K562 (cell line): Measurements from ENCODE around the gene SKAP2. TPM values are rescaled to one million over a fixed set of nuclear protein-coding genes. Genes with fewer than 3 reads are reported as not detected.

Experiments used
- ATAC-seq: fragments of 200-7000 bp; cut with Tn5 transposase; 3 replicates; pipeline ENCODE4 v1.9.1; 2020; ENCODE audit warnings: moderate library complexity
- BruUV-seq: library from RNA; stranded (reverse); fragments of 400-500 nt; replicated peaks from 2 replicates; lab custom pipeline; 2021; lab: Mats Ljungman, UMichigan
- CTCF ChIA-PET: fragments of 300-600 bp; formaldehyde crosslinking; extraction: SDS; loops from one replicate; lab custom pipeline; 2021; ENCODE audit warnings: low intra/inter-chr PET ratio; lab: Yijun Ruan, JAX
- POLR2A ChIA-PET: fragments of 300-600, 350-650 bp; sonication (Branson Sonifier 250); formaldehyde crosslinking; extraction: SDS; loops from one replicate; lab custom pipeline; 2021; ENCODE audit warnings: antibody characterized with exemption, inconsistent platforms; lab: Yijun Ruan, JAX
- DNase-seq, 4 experiments: peaks; one replicate each; pipeline versions ENCODE4 v3.0.0 to v3.0.0-alpha.2; 2011 to 2018; ENCODE audit warnings: low spot score in 3 of 4, mixed read lengths in 3 of 4; ENCODE audit errors: extremely low read depth in 1 of 4
- FAIRE-seq: peaks from 2 replicates; lab custom pipeline; 2011; peaks lifted over from hg19 to GRCh38; lab: Jason Lieb, UNC
- H2AFZ ChIP-seq: 2 replicates; pipeline ENCODE4 v1.6.0; 2011; ENCODE audit warnings: low read depth, low read length, control low read depth, inconsistent platforms
- H3K27ac ChIP-seq: fragments of 200-600 bp; 3 replicates; pipeline ENCODE4 v1.8.0; 2011; ENCODE audit warnings: low read depth, mild to moderate bottlenecking, control low read depth, inconsistent platforms, low read length, moderate library complexity, mixed read lengths; ENCODE audit errors: extremely low read depth
- H3K27me3 ChIP-seq, 2 experiments: fragments of 300-600 bp in 1 of 2; 2 replicates in 1 of 2; 3 replicates in 1 of 2; pipeline versions ENCODE4 v1.6.0 to v1.8.0; 2011; ENCODE audit warnings: inconsistent platforms in 2 of 2, low read length in 2 of 2, mild to moderate bottlenecking in 1 of 2, mixed read lengths in 1 of 2, moderate library complexity in 1 of 2; ENCODE audit not compliant: control insufficient read depth in 2 of 2, insufficient read depth in 2 of 2
- H3K36me3 ChIP-seq: fragments of 300-600 bp; 3 replicates; pipeline ENCODE4 v1.8.0; 2011; ENCODE audit warnings: mild to moderate bottlenecking, low read length, inconsistent platforms; ENCODE audit not compliant: control insufficient read depth, insufficient read depth
- H3K4me1 ChIP-seq, 2 experiments: fragments of 200-600 bp in 1 of 2; replicated peaks in 1 of 2; 2 replicates in 1 of 2; 3 replicates in 1 of 2; pipeline versions ENCODE4 v1.5.1 to v1.8.0; 2011; ENCODE audit warnings: inconsistent platforms in 2 of 2, low read length in 2 of 2, mild to moderate bottlenecking in 1 of 2, mixed read lengths in 1 of 2, moderate library complexity in 1 of 2; ENCODE audit not compliant: control insufficient read depth in 2 of 2, insufficient read depth in 2 of 2
- H3K4me2 ChIP-seq: 2 replicates; pipeline ENCODE4 v1.6.1; 2011; ENCODE audit warnings: low read length, control low read depth, inconsistent platforms, mixed read lengths; ENCODE audit not compliant: insufficient read depth
- H3K4me3 ChIP-seq: fragments of 200-600 bp; sonication (generic), shearing (Covaris generic); 2 replicates; pipeline ENCODE4 v1.5.1; 2016; ENCODE audit warnings: control low read depth, inconsistent platforms
- H3K79me2 ChIP-seq: fragments of 200-600 bp; 3 replicates; pipeline ENCODE4 v1.8.0; 2011; ENCODE audit warnings: low read length, inconsistent platforms; ENCODE audit not compliant: control insufficient read depth, insufficient read depth
- H3K9ac ChIP-seq, 2 experiments: 2 replicates each; pipeline versions ENCODE4 v1.6.0 to v1.6.1; 2011; ENCODE audit warnings: low read depth in 2 of 2, low read length in 2 of 2, control low read depth in 1 of 2, inconsistent platforms in 1 of 2, mild to moderate bottlenecking in 1 of 2, mixed read lengths in 1 of 2; ENCODE audit not compliant: insufficient read depth in 1 of 2
- H3K9me1 ChIP-seq: one replicate; pipeline ENCODE4 v1.6.0; 2011; ENCODE audit warnings: inconsistent platforms, mild to moderate bottlenecking, low read length, moderate library complexity; ENCODE audit not compliant: control insufficient read depth, insufficient read depth
- H3K9me3 ChIP-seq: replicated peaks from 2 replicates; pipeline ENCODE4 v1.5.1; 2011; ENCODE audit warnings: low read depth, low read length, inconsistent platforms; ENCODE audit not compliant: control insufficient read depth, insufficient read depth
- H4K20me1 ChIP-seq: replicated peaks from 2 replicates; pipeline ENCODE4 v1.6.1; 2011; ENCODE audit warnings: low read length, inconsistent platforms, mixed read lengths; ENCODE audit not compliant: control insufficient read depth, insufficient read depth
- KLF10 ChIP-seq: fragments of 250-450 bp; sonication (Bioruptor Pico); IDR thresholded peaks from 2 replicates; pipeline ENCODE4 v1.6.1; 2021; ENCODE audit warnings: matching md5 sums
- MTA1 ChIP-seq: fragments of 450-650 bp; IDR thresholded peaks from 2 replicates; pipeline ENCODE4 v1.6.1; 2017; ENCODE audit warnings: borderline replicate concordance
- PRMT5 ChIP-seq: sonication (generic); formaldehyde crosslinking; IDR thresholded peaks from 2 replicates; pipeline ENCODE4 v1.5.0; 2020; ENCODE audit warnings: missing genetic modification reagents
- RAD21 ChIP-seq, 2 experiments: fragments of 250-450 bp in 1 of 2; fragments of 450-650 bp in 1 of 2; sonication (Bioruptor Pico) in 1 of 2; formaldehyde crosslinking in 1 of 2; IDR thresholded peaks in 1 of 2; conservative IDR thresholded peaks in 1 of 2; 2 replicates each; pipeline versions ENCODE4 v1.4.0 to v1.8.0; 2020 to 2022; ENCODE audit warnings: mild to moderate bottlenecking in 2 of 2, moderate library complexity in 1 of 2
- SRSF9 ChIP-seq: fragments of 200-400 bp; formaldehyde crosslinking; IDR thresholded peaks from 2 replicates; pipeline ENCODE4 v1.6.1; 2017; ENCODE audit warnings: low read depth, low read length, borderline replicate concordance
- WGBS: fragments of 100-300 bp; shearing (Covaris generic); methylation state at CpG from one replicate; pipeline ENCODE4 v1.1.6; 2016; ENCODE audit warnings: low coverage, mixed read lengths; ENCODE audit not compliant: insufficient coverage; ENCODE audit errors: missing lambda C conversion rate; 5-methylcytosine and 5-hydroxymethylcytosine counted together
- in situ Hi-C: fragments of 300-500 bp; cut with MboI; formaldehyde crosslinking; loops from 4 replicates; pipeline ENCODE4 v1.15.0; 2018; ENCODE audit warnings: inconsistent platforms, mixed read lengths
- intact Hi-C: fragments of 100-400 bp; cut with micrococcal nuclease; formaldehyde crosslinking; loops from 2 replicates; pipeline ENCODE4 v1.14.2; 2022
- polyA plus RNA-seq, 8 experiments: library from polyadenylated mRNA; depleted of rRNA in 4 of 8; stranded (reverse) in 5 of 8; unstranded in 3 of 8; fragments of >200 nt; fragmentation: Nextera tagmentation in 2 of 8; fragmentation: Illumina TruSeq in 1 of 8; extraction: Ambion mirVana in 2 of 8; extraction: Trizol in 1 of 8; gene quantifications; 2 replicates each; pipeline versions ENCODE4 v1.2.1 to v1.2.3, GENCODE V29; 2011 to 2014; ENCODE audit warnings: inconsistent platforms in 1 of 8, missing spikeins in 1 of 8
- total RNA-seq, 7 experiments: library from RNA; depleted of rRNA in 6 of 7; stranded (reverse); fragments of >200 nt in 6 of 7; fragmentation: Illumina TruSeq in 2 of 7; extraction: Trizol in 2 of 7; gene quantifications; 2 replicates each; pipeline versions ENCODE4 v1.2.1 to v1.2.3, GENCODE V29; 2011 to 2021; ENCODE audit warnings: low replicate concordance in 1 of 7
- TF ChIP-seq, protein P1 (sequence below), 2 experiments: fragments of 250-450 bp in 1 of 2; fragments of 450-650 bp in 1 of 2; sonication (Bioruptor Pico) in 1 of 2; IDR thresholded peaks; 2 replicates each; pipeline versions ENCODE4 v1.6.1 to v1.8.0; 2016 to 2021; ENCODE audit warnings: mild to moderate bottlenecking in 2 of 2, moderate library complexity in 2 of 2, missing compliant biosample characterization in 1 of 2, missing genetic modification characterization in 1 of 2
- TF ChIP-seq, protein P2 (sequence below): sonication (generic); formaldehyde crosslinking; IDR thresholded peaks from 2 replicates; pipeline ENCODE4 v1.4.0; 2020; ENCODE audit warnings: mild to moderate bottlenecking, missing genetic modification reagents
- TF ChIP-seq, protein P3 (sequence below): fragments of 450-650 bp; formaldehyde crosslinking; IDR thresholded peaks from 2 replicates; pipeline ENCODE4 v1.4.0; 2020; ENCODE audit warnings: mild to moderate bottlenecking, moderate library complexity

The SKAP2 gene
- total and polyA plus RNA-seq, 9 of the 15 experiments (the other 6 are each of a cell fraction or from before 2014, with no cell fraction given): 4.2 to 11.7 (median 8.3) TPM

DNA sequence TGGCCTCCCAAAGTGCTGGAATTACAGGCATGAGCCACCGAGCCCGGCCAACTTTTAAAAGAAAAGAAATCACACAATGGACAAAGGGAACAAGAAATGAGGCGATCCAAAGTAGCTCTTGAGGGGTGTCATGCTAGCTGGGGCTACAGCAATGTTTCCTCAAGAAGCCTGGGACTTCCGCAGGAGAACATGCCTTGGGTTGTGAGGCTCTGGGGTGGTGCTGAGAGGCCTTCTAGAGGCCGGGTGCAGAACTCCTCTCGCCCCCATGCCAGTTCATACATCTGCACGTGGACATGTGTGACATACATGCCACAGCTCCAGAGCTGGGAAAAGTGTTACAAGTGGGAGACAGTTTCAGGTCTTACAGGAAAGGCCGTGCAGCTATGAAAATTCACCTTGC is 238.2 kb downstream of the SKAP2 start:
- ATAC-seq (no peak), FAIRE-seq (no peak), DNase-seq (no peak)
- POLR2A ChIA-PET: no interaction called here
- CTCF ChIA-PET: no interaction called here
- Histone ChIP-seq H3K79me2 (no peaks in the 10 kb centered on the region), H2AFZ (no peak overlapping the region), H3K4me1 (peaks cover 3 to 4% of the 10 kb centered on the region in 2 experiments; a peak in 4 of 5 replicates), H4K20me1 (no peaks in the 10 kb centered on the region), H3K9me3 (no peaks in the 10 kb centered on the region), H3K9me1 (no peaks in the 10 kb centered on the region), H3K36me3 (no peaks in the 10 kb centered on the region), H3K27ac (no peak overlapping the region), H3K4me2 (no peak overlapping the region), H3K4me3 (no peak overlapping the region), H3K27me3 (peaks cover 45 to 79% of the 10 kb centered on the region in 2 experiments), H3K9ac (no peak overlapping the region)
- no TSS peak for BruUV-seq
- under 1% methylated on average over 8 of the region's 8 CpGs for WGBS
- intact Hi-C loops (no loop called here), in situ Hi-C loops (no loop called here)
- TF ChIP-seq, protein P1, sequence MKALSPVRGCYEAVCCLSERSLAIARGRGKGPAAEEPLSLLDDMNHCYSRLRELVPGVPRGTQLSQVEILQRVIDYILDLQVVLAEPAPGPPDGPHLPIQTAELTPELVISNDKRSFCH (CRISPR knock-in tag; IDR thresholded peaks at IDR 0.05): no peak
- TF ChIP-seq, protein P1 (tag; IDR thresholded peaks at IDR 0.05): no peak
- TF ChIP-seq MTA1: no peak
- TF ChIP-seq, protein P2, sequence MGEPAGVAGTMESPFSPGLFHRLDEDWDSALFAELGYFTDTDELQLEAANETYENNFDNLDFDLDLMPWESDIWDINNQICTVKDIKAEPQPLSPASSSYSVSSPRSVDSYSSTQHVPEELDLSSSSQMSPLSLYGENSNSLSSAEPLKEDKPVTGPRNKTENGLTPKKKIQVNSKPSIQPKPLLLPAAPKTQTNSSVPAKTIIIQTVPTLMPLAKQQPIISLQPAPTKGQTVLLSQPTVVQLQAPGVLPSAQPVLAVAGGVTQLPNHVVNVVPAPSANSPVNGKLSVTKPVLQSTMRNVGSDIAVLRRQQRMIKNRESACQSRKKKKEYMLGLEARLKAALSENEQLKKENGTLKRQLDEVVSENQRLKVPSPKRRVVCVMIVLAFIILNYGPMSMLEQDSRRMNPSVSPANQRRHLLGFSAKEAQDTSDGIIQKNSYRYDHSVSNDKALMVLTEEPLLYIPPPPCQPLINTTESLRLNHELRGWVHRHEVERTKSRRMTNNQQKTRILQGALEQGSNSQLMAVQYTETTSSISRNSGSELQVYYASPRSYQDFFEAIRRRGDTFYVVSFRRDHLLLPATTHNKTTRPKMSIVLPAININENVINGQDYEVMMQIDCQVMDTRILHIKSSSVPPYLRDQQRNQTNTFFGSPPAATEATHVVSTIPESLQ: no peak
- TF ChIP-seq PRMT5 (CRISPR knock-in tag): no peak
- no peak for TF ChIP-seq KLF10 (CRISPR knock-in tag)
- TF ChIP-seq, protein P3, sequence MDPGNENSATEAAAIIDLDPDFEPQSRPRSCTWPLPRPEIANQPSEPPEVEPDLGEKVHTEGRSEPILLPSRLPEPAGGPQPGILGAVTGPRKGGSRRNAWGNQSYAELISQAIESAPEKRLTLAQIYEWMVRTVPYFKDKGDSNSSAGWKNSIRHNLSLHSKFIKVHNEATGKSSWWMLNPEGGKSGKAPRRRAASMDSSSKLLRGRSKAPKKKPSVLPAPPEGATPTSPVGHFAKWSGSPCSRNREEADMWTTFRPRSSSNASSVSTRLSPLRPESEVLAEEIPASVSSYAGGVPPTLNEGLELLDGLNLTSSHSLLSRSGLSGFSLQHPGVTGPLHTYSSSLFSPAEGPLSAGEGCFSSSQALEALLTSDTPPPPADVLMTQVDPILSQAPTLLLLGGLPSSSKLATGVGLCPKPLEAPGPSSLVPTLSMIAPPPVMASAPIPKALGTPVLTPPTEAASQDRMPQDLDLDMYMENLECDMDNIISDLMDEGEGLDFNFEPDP: no peak
- no peak for TF ChIP-seq SRSF9
- no peak for TF ChIP-seq RAD21 (CRISPR knock-in tag; conservative IDR thresholded peaks at IDR 0.05 in 1 of 2, IDR thresholded peaks at IDR 0.05 in 1 of 2)
